NCI-H82 treated with DMSO at 0.1 percent for 48 hours (cell line): Measurements from ENCODE around the gene DOCK4.
A peak's percentile ranks its signal among the peaks of the same experiment; 100 is the strongest.

Source experiments
- DNase-seq: peaks from one replicate; lab custom pipeline; 2025; ENCODE audit not compliant: unreplicated experiment; lab: John Stamatoyannopoulos, UW

DOCK4 gene

DNA sequence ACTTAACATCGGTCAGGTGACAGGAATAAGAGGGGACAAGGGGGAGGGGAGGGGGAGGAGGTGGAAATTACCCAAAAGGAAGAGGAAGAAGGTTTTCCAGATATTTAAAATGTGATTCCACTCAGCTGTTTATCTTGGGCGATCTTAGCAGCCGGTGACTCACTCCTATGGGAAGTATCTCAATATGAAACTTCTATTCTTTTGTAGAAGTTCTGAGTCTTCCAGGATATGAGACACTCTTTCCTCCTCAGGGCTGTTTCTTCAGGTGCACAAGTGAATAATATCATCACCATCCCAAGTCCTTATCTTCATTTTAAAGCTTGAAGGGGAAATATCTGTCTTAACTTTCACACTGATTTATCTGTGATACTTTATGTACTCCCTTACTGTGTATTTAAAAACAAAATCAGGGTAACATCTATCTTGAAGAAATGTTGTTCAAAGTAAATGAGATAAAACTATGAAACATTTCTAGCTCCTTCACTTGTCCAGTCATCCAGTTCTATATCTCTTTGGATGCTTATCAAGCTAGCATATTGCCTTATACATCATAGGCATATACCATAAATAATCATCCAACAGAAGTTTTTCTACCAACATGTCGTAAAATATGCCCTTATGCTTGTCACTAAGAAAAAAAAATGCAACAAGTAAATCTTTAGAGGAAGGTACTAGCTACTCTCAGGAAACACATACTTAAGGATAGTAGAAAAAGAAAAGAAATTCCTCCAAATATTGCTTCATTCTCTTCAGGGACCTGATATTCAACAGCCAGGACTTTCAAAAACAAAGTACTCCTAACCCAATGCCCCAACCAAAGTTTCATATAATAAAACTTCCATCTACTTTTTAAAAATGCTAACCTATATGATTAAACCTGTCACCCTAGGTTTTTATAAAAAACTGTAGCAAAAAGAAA, 13.7 kb downstream of the DOCK4 start:
- DNase-seq: no peak

DNA sequence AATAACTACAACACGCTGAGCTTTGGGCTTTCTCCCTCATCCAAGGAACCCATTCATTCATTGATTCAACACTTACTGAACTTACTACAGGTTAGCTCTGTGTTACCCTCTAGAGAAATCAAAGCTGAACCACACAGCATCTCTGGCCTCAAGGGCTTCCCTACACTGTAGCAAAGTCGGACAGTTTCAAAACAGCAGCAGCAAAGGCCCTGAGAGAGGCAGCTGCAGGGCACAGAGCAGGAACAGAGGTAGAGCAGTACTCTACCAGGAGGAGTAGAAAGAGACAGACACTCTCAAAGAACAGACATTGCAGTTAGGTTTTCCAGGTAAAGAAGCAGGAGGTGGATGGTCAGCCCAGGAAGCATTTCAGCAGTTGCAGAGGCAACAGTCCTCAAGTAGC, 16.1 kb downstream of the DOCK4 start:
- DNase-seq: no peak

DNA sequence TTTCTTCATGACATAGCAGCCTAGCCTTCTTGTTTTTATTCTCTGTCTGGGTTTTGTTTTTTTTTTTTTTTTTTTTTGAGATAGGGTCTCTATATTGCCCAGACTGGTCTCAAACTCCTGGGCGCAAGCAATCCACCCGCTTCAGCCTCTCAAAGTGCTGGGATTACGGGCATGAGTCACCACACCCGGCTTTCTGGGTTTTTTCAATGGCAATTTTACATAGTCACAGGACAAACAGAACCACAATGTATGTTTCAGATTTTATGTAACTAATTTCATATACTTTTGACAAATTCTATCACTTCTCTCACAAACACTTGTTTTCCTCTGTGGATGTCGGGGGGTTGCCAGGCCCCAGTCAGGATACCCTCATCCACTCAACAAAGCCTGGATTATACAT, 16.5 kb downstream of the DOCK4 start:
- DNase-seq: no peak

DNA sequence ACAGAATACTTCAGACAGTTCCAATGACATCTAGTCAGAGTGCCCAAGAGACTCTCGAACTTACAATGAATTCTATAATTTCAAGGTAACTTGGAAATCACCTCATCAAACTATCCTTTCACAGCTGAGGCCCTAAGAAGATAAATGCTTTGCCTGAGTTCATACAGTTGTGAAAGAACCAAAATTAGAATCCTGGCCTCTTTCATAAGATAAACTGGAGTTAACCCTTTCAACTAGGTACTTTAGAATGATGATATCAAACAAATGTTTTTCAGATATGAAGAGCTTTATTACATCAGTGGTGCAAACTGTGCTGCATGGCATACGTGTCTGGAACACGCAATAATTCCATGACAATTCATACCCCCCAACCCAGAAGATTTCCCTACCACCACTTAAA, 17.9 kb downstream of the DOCK4 start:
- no peak for DNase-seq

DNA sequence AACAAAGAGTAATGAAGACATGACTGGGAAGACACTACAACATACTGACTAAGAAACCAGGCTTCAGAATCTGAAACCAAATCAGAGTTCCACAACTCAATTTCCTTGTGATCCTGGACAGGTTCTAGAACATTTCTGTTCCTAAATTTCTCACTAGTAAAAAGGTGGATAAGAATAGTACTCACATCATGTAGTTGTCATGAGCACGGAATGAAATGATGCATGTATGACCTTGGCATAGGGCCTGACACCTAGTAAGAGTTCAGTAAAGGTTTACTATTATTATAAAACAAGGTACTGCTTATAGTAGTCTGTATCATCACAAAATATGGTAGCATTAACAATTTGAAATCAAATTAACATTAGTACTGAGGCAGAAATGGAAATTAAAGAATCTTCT, 19.9 kb downstream of the DOCK4 start:
- DNase-seq: no peak

DNA sequence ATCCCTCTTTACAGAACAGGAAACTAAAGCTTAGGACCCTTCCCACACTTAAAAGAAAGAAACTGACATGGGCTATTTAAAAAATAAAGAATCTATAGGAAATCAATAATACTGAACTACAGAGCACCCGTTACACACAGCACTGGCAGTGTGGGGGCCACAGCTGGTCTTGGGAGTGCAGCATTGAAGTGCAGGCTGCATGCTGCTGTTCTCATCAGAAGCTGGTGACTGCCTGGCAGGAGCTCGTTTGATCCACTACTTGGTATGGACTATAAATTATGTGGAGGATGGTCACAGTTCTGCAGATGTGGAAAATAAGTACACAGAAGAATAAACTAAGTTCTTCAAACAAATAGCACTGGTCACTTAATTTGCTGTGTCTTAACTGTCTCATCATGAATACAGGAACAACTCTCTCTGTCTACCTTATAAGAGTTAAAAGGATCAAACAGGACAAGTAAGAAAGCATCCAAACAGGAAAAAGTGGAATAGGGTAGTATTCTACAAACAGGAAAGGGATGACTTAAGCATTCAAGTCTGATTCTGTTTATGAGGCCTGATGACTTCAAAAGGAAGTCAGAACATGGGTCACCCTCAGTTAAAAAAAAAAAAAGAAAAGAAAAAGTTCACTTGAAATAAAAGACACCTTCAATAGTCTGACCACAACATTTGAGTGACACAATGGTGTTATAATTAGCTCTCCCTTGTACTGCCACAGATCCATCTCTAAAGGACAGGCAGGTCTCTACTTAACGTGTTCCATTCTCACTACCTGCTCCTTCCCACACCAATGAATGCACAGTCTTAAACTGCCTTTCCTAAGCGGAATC, 21.0 kb downstream of the DOCK4 start:
- no peak for DNase-seq

DNA sequence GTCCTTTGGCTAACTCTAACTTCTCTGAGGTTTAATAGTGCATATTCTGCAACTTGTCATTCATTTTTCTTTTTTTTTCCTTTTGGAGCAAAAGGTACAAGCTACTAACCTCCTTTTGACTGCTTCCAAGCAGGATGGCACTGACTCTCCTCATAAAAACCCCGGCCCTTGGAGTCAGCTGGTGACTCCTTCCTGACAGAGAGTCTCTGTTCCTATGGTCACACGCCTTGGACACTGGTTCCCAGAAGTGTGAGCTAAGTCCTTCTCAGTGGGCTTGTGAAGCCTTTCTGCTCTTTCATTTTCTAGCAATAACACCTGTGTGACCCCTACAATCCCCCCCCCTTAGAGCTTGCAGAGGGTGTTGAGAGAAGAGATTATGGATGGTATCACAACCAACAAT, 21.7 kb downstream of the DOCK4 start:
- no peak for DNase-seq

DNA sequence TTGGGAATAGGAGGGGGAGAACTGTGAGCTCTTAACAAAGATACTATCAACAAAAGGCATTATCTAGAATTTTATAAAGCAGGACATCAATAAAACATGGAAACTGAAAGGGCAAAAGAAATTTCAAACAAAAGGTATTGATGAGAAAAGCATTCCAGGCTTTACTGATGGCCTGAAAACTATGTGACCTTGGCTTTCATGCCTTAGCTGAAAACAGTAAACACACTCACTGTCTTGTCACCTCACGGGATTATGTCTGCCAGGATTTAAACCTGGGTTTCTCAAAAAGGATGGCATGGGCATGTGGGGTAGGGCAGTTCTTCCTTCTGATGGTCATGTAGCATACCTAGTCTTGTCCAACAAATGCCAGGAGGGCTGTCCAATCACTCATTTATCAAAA, 22.9 kb downstream of the DOCK4 start:
- no peak for DNase-seq

DNA sequence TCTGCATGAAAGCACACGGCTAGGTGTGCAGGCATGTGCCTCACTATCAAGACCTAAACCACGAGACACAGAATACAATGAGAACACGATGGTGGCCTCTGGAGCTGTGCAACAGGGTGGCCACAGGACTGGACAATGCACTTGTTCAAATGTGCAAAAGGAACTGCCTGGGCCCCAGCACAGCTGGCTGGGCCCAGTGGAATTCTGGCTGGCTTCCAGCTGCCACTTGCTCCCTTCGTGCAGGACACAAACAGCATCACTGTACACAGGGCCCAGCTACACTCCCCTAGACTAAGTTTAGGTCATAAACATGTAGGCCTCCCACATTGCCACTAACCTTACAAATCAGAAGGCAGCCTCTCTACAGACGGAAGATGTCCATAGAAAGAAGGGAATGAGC, 23.4 kb downstream of the DOCK4 start:
- DNase-seq: no peak

DNA sequence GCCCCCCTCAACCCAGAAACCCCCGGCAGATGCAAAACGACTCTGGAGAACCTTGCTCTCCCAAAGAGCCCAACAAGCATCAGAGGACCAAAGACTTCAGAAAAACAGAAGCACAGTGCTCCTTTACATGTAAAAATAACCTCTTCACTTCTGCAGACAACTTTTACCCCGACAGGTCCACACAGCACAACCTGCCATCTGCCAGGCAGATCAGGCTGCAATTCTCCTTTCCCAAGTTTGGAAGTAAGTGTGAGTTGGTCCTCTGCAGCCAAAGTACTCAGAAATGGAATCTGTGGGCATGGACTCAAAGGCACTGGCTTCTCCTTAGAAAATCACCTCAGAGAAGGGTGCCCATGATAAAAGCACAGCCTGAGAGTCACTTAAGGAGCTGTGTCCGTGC, 26.0 kb downstream of the DOCK4 start:
- no peak for DNase-seq

DNA sequence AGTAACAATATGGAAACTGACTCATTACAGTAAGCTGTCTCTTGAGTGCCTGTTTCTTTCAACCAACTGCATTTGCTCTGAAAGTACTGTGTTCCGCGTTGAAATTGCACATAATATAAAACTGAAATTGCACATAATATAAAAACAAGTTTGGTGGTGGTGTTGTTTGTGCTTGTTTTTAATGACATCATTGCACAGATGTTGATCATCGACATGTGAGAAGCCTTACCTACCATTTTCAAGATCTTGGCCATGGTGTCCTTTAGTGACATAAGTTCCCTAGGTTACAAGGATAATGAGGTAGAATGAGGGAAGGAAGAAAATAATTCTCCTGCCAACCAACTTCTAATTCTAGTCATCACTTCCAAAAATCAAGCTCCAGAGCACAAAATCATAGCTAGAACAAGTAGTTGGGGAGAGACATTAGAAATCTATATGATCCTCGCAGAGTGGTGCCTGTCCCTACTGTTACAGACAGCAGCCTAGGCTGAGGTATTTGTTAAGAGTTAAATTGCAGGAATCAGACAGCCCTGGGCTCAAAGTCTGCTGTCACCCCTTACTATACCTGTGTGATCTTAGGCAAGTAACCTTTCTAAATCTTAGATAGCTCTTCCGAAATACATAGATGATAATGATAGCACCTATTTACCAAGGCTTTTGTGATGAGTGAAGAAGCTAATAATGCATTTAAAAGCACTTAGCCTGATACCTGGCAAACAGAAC, 29.3 kb downstream of the DOCK4 start:
- DNase-seq: no peak

DNA sequence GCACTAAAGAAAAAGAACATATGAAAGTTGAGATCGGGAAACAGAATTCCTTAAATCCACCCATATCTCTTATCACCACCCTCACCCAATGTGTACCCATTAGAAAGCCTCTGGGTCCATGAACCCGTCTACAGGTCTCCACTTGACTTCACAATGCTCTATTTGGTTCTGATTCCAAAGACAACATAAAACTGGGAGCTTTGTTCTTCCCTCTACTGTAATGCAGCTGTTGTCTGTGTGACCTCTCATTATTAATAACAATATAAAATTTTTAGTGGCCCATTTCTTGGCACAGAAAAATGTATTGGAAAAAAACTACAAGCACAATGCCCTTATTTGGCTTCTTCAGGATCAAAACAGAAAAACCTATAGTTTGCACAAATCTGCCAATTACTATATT, 30.0 kb downstream of the DOCK4 start:
- DNase-seq: no peak

DNA sequence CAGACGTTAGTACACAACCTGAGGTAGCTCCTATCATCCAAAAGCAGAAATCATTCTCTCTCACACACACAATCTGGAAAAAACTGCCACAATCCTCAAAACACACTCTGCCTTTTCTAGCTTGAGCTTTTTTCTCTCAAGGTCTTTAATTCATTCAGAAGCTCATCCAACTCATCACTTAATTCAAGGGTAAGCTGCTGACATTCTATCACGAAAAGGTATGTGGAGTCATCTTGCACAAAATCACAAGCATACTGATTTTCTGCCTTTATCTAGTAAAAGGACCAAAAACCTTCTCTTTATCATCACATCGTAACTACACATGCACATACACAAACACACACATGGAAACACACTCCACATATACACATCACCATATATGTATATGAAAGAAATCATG, 32.0 kb downstream of the DOCK4 start:
- no peak for DNase-seq

DNA sequence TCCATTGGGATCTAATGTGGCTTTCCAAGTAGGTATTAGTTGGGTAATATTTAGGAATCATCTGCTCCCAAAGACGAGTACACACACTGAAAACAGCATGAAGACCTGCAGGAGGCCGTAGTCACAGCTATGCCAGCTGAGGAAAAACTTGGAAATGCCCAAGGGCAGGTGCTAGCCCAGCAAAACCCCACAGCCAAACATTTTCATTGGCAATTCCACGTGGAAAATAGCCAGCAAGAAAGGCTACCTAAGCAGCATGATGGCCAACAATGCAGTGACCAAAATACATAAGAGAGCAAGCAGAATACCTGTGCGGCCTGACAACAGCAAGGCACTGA, 32.7 kb downstream of the DOCK4 start:
- no peak for DNase-seq

DNA sequence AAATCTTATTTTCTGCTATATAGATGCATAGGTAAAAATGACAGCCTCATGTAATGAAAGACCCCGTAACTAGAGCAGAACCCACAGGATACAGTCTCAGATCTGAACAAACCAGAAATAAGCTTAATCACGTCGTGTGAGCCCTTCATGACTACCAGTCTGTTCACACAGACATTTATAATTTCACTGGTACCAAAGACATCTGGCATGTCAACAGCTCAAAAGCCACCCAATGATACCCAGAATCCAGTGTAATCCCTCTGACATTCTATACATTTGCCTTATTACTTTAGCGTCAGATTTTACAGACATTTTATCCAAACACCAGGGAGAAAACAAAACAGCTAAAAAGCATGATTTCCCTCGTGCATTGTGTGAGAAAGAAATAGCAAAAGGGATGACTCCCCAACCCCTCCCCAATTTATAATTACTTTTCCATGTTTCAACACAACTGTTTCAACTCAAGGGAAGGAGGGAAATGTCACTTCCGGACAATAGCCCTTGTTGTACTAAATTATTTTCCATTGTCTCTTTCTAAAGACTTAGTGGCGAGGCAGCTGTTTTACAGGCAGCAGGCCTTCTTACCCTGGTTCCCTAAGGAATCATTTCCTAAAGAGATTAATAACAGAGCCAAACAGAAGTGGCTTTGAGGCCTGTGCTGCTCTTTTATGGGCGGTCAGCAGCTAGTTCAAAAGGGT, 33.2 kb downstream of the DOCK4 start:
- peak; percentile 83 for DNase-seq

DNA sequence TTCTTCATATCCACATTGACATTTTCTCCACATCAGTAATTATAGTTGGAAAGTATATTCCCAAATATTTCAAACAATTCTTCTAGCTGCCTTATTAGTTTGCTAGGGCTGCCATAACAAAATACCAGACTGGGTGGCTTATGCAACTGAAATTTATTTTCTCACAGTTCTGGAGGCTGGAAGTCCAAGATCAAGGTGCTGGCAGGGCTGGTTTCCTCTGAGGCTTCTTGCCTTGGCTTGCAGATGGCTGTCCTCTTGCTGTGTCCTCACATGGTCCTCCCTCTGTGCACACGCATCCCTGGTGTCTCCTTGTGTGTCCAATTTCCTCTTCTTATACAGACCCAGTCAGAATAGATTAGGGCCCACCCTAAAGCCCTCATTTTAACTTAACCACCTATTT, 34.5 kb downstream of the DOCK4 start:
- DNase-seq: no peak

DNA sequence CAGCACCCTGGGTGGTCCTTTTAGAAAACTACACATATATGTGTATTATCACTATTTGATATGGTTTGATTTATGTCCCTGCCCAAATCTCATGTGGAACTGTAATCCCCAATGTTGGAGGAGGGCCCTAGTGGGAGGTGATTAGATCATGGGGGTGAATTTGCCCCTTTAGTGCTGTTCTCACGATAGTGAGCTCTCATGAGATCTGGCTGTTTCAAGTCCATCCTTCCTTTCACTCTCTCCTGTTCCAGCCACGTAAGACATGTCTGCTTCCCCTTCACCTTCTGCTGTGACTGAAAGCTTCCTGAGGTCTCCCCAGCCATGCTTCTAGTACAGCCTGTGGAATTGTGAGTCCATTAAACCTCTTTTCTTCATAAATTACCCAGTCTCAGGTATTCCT, 37.3 kb downstream of the DOCK4 start:
- DNase-seq: no peak

DNA sequence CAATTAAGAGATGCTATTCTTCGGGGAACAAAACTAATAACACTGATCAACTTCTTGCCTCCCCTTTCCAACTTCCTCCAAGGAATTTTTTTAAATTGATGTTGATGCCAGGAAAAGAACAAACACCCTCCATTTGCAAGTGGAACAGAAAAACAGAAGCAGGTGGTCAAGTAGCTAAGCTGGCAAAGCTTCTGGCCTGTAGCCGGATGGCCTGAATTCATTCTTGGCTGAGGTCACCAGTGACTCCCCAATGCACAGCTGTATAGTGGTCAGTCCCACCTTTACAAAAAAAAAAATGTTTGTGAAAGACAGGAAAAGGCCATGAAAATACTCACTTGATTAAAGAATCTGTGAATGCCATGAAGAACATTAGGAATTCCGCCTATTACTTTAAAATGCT, 39.1 kb downstream of the DOCK4 start:
- DNase-seq: peak; percentile 9

DNA sequence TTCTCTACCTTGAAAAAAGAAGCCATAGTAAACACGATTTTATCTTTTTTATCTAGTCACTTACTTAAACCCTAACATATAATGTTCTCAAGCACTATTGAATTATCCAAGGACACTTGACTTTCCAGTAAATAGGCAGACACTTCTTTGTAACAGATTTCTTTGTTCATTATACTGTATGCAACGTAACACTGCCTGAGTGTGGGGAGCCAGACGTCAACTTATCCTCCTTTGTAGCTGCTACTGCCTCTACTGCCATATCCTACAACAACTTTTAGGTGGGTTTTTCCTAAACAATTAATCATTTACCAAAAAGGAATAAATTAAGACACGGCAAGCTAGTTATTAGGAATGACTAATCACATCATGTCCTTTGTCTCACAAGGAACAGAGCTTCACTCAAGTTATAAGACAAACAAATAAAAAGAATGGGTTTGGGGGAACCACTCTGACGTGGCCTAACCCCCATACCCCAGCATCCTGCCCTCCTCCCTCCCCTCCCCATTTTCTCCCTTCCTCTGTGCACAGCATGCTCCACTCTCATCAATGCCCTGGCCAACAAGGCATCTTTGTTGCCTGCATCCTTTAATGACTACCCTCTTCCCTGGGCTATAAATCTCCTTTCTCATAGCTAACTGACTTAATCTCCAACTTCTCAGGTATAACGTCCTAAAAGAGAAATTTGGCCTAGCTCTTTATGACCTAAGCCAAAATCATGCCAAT, 43.3 kb downstream of the DOCK4 start:
- no peak for DNase-seq

DNA sequence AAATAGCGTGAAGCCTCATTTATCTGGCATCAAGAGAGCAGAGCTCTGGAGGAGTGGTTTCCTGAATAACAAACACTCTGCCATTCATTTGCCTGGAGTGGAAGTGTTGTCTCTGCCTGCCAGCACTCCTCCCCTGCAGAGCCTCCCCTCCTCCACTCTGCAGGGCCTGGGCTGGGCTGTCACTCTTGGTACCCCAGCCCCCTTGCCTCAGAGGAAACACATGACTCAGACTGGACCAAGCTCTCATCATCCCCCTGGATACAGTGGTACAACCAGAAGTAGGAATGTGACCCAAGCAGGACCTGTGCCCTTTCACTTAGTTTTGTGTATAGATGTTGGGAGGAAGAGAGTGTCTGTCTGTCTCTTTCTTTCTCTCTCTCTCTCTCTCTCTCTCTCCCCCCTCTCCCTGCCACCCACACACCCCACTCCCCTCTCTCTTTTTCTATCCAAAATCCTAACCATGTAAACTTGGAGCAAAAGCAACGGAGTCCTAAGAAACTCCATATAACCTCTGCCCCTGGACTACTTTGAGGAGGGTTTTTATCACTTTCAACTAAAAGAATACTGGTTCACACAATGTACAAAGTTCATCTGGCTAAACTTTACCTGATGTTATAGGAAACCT, 43.9 kb downstream of the DOCK4 start:
- DNase-seq: no peak
